HFFc6 (cell line): ENCODE data around the gene IQCE. TPM values are rescaled to one million over a fixed set of nuclear protein-coding genes. Genes with fewer than 3 reads are reported as not detected.
"Not testable (repeated sequence)": the region's sequence is repeated elsewhere in the genome, so short reads cannot be mapped to it uniquely, and the experiment has no call there.

Source experiments
- DNase-seq: peaks from one replicate; pipeline ENCODE4 v3.0.0-alpha.2; 2018
- H3K27ac Mint-ChIP-seq: 2 replicates; pipeline ENCODE4 v1.8.0; 2020; ENCODE audit warnings: mild to moderate bottlenecking, mixed read lengths
- H3K27me3 Mint-ChIP-seq: 2 replicates; pipeline ENCODE4 v1.8.0; 2021; ENCODE audit warnings: mild to moderate bottlenecking, moderate library complexity, mixed read lengths; ENCODE audit not compliant: insufficient read depth
- H3K36me3 Mint-ChIP-seq: 2 replicates; pipeline ENCODE4 v1.8.0; 2021; ENCODE audit warnings: low read depth, mixed read lengths
- H3K4me1 Mint-ChIP-seq: 2 replicates; pipeline ENCODE4 v1.8.0; 2020; ENCODE audit warnings: low read depth, mixed read lengths
- H3K4me3 Mint-ChIP-seq: 2 replicates; pipeline ENCODE4 v1.8.0; 2020; ENCODE audit warnings: mild to moderate bottlenecking, moderate library complexity, mixed read lengths
- H3K9me3 Mint-ChIP-seq: 2 replicates; pipeline ENCODE4 v1.8.0; 2020; ENCODE audit warnings: mild to moderate bottlenecking, mixed read lengths
- CTCF ChIP-seq: fragments of 200-600 bp; sonication (generic); IDR thresholded peaks from 2 replicates; pipeline ENCODE4 v1.5.0; 2021; ENCODE audit warnings: antibody characterized with exemption, mild to moderate bottlenecking
- total RNA-seq, 6 experiments: library from RNA; stranded (reverse); fragmentation: NEBNext Ultra II Directional; extraction: Animal tissue kit (Norgen Biotek cat#: 25700); gene quantifications; 2 replicates in 1 of 6; 3 replicates in 5 of 6; pipeline ENCODE4 v1.2.3, GENCODE V29; 2021

IQCE gene
- total RNA-seq, 6 experiments from 2014 or later = 14.9 to 18.1 (median 17.0) TPM

GRCh38 chr7:2607923-2608904 is 49.4 kb downstream of the IQCE start:
- H3K27ac Mint-ChIP-seq = no peak overlapping the region
- DNase-seq = no peak
- H3K36me3 Mint-ChIP-seq = no peaks in the 10 kb centered on the region
- H3K4me1 Mint-ChIP-seq = no peaks in the 10 kb centered on the region
- TF ChIP-seq CTCF = no peak
- H3K9me3 Mint-ChIP-seq = no peaks in the 10 kb centered on the region
- no peak overlapping the region for H3K4me3 Mint-ChIP-seq
- peaks cover 3% of the 10 kb centered on the region for H3K27me3 Mint-ChIP-seq

- TF ChIP-seq CTCF = peak; percentile 68
- H3K27me3 Mint-ChIP-seq = peaks cover 3% of the 10 kb centered on the region
- no peak overlapping the region for H3K4me3 Mint-ChIP-seq
- no peaks in the 10 kb centered on the region for H3K9me3 Mint-ChIP-seq
- H3K36me3 Mint-ChIP-seq = no peaks in the 10 kb centered on the region
- H3K4me1 Mint-ChIP-seq = no peaks in the 10 kb centered on the region
- DNase-seq = no peak
- no peak overlapping the region for H3K27ac Mint-ChIP-seq
Observed at GRCh38 chr7:2608921-2609411, 50.2 kb downstream of the IQCE start.

GRCh38 chr7:2609646-2610045 is 50.9 kb downstream of the IQCE start:
- H3K4me1 Mint-ChIP-seq, H3K27me3 Mint-ChIP-seq: not testable (repeated sequence)

DNA sequence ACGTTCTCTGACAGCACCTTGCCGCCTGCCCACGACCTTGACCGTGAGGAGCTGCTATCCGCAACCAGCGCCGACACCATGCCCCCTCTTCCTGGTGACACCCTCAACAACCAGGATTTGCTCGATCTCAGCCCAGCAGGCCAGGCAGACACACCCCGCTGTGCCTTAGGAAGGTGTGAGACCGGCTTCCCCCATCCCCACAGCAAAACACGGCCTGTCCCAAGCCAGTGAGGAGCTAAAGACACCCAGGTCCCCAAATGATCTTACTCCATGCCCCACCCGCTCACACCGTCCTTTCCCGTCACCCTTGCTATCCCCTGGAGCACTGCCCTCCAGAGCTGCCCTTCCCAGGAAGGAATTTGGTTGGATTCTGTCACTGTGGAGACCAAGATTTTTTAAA is 51.7 kb downstream of the IQCE start:
- TF ChIP-seq CTCF = no peak
- H3K4me1 Mint-ChIP-seq = peaks cover 12% of the 10 kb centered on the region; the same call in 1 of the 2 replicates
- H3K27me3 Mint-ChIP-seq = peaks cover 3% of the 10 kb centered on the region
- H3K9me3 Mint-ChIP-seq = no peaks in the 10 kb centered on the region
- no peaks in the 10 kb centered on the region for H3K36me3 Mint-ChIP-seq
- no peak overlapping the region for H3K27ac Mint-ChIP-seq
- no peak overlapping the region for H3K4me3 Mint-ChIP-seq
- DNase-seq = no peak

More at GRCh38 chr7:2609646-2610045, 50.9 kb downstream of the IQCE start:
- H3K9me3 Mint-ChIP-seq, DNase-seq, H3K27ac Mint-ChIP-seq, H3K4me3 Mint-ChIP-seq, H3K36me3 Mint-ChIP-seq: not testable (repeated sequence)

GRCh38 chr7:2610898-2611297 is 52.1 kb downstream of the IQCE start:
- no peak overlapping the region for H3K27ac Mint-ChIP-seq
- no peak for TF ChIP-seq CTCF
- H3K4me1 Mint-ChIP-seq = peaks cover 12% of the 10 kb centered on the region; the same call in 1 of the 2 replicates
- DNase-seq = no peak
- H3K27me3 Mint-ChIP-seq = peaks cover 3% of the 10 kb centered on the region
- no peaks in the 10 kb centered on the region for H3K36me3 Mint-ChIP-seq
- H3K9me3 Mint-ChIP-seq = no peaks in the 10 kb centered on the region
- H3K4me3 Mint-ChIP-seq = no peak overlapping the region

DNA sequence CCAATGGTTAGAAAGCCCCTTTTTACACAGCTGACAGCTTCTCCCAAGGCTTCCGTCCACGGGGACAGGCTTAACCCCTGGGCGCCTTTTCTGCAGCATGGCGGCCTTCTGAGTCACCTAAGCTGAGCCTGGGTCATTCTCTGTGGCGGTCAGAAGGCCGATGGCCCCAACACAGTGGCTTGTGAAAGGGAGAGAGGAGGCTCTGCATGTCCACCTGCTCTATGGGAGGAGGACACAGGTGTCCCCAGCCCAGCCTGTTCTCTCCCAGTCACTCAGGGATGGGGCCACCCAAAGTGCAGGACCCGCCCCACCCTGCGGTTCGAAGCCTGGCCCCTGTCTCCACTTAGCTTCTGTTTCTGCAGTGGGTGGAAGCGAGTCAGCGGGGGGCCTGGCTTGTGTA is 52.6 kb downstream of the IQCE start:
- Mint-ChIP-seq H3K36me3 (no peaks in the 10 kb centered on the region), H3K27me3 (peaks cover 3% of the 10 kb centered on the region), H3K27ac (no peak overlapping the region), H3K9me3 (no peaks in the 10 kb centered on the region), H3K4me1 (peaks cover 12% of the 10 kb centered on the region; the same call in 1 of the 2 replicates), H3K4me3 (no peak overlapping the region)
- DNase-seq = no peak
- no peak for TF ChIP-seq CTCF
